Skin epidermis (tissue), 12 donors: ENCODE measurements around the gene ELANE.
"Not testable (repeated sequence)": the region's sequence is repeated elsewhere in the genome, so short reads cannot be mapped to it uniquely, and the experiment has no call there.

Experiments
- H3K27ac ChIP-seq, 21 experiments: fragments of 200-600 bp; sonication (generic) in 11 of 21; one replicate each; pipeline ENCODE4 v1.5.0; 2020; ENCODE audit warnings: mild to moderate bottlenecking in 3 of 21, inconsistent platforms in 2 of 21, moderate library complexity in 2 of 21
- H3K4me3 ChIP-seq, 7 experiments: fragments of 200-600 bp; sonication (generic) in 2 of 7; one replicate each; pipeline ENCODE4 v1.5.0; 2020; ENCODE audit warnings: inconsistent platforms in 2 of 7, mild to moderate bottlenecking in 2 of 7, moderate library complexity in 1 of 7

ELANE gene

DNA sequence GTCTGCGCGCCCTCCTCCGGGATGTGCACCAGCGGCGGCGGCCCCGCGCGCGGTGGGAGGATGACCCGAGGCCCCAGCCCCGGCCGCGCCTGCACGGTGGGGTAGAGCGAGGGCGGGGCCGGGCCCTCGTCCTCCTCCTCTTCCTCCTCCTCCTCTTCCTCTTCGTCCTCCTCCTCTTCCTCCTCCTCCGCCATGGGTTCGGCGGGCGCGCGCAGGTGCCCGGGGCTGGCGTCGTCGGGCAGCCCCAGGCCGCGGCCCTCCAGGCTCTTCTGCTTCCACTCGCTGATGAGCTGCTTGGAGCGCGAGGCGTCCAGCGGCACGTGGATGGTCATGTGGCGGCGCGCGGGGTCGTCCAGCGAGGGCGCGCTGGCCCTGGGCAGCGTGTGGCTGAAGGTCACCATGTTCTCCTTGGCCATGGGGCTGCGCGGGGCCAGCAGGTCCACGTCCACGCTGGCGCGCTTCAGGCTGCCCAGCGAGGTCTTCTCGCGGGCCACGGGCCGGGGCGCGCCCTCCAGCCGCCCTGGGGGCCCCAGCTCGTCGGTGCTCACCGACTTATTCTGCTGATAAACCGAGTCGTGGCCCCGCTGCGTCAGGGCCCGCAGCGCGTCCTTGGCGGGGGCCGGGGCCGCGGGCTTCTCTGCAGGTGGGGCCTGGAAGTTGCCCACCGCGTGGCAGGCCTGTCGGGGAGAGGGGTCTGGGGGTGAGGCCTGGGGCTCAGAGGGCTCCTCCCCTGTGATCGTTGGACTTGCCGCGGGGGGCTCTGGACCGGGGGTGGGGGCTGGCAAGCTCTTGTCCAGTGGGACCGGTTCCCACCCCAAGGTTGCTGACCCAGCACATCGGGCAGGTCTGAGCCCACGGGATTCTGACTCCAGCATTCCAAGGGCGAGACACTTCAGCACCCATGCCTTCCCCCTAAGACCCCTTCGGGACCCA, 38.6 kb upstream of the ELANE start:
- no peak overlapping the region for H3K4me3 ChIP-seq
- no peak overlapping the region for H3K27ac ChIP-seq

DNA sequence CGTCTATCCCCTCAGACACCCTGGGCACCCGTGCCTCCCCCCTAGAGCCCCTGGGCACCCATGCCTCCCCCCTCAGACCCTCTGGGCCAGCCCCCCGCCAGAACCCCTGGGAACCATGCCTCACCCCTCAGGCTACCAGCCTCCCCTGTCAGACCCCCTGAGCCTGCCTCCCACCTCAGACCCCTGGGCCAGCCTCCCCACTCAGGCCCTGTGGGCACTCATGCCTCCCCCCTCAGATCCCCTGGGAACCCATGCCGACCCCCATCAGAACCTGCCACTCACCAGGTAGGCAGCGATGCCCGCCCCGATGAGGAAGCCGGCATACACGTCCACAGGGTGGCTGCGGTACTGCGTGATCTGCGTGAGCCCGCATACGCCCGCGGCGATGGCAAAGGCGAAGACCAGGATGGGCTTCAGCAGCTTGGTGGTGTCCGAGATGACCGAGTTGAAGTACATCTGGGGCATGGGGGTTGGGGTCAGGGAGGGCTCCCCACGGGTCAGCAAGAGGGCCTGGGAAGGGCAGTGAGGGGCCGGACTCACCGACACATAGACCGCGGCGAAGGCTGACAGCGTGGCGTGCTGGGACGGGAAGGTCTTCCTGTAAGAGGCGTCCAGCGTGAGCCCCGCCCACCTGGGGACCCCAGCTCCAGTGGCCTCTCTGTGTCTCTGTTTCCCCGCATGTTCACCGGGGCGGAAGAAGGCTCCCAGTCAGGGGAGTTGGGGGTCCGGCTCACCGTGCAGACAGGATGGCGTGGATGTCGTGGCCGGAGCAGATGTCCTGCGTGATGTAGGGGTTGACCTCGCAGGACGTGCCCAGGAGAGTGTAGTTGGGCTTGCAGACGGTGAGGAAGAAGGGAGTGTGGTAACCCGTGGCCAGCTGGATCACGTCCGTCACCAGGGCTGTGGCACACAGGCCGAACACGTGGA, 37.7 kb upstream of the ELANE start:
- H3K27ac ChIP-seq: no peak overlapping the region

DNA sequence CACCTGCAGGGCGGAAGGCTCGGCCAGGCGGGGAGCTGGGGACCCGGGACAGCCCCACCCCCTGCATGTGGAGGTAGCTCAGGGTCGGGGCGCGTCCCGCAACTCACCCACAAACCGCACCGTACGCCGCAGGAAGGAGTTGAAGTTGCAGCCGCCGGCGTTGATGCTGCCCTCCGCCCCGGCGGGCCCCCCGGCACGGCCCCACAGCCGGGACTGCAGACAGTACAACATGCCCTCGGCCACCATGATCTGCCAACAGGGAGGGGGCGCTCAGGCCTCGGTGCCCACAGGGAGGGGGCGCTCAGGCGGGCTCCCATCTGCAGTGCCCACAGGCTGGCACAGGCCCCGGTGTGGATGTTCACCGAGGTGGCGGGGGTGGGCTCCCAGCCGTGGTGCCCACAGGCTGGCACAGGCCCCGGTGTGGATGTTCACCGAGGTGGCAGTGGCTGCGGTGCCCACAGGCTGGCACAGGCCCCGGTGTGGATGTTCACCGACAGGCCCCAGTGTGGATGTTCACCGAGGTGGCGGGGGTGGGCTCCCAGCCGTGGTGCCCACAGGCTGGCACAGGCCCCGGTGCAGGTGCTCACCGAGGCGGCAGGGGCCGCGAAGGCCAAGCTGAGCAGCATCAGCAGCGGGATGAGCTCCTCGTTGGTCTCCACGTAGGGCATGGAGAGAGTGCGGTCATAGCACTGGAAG, 36.9 kb upstream of the ELANE start:
- Histone ChIP-seq H3K27ac (no peak overlapping the region), H3K4me3 (no peak overlapping the region)

More for the DNA sequence above, 37.7 kb upstream of the ELANE start:
- no peak overlapping the region for H3K4me3 ChIP-seq

DNA sequence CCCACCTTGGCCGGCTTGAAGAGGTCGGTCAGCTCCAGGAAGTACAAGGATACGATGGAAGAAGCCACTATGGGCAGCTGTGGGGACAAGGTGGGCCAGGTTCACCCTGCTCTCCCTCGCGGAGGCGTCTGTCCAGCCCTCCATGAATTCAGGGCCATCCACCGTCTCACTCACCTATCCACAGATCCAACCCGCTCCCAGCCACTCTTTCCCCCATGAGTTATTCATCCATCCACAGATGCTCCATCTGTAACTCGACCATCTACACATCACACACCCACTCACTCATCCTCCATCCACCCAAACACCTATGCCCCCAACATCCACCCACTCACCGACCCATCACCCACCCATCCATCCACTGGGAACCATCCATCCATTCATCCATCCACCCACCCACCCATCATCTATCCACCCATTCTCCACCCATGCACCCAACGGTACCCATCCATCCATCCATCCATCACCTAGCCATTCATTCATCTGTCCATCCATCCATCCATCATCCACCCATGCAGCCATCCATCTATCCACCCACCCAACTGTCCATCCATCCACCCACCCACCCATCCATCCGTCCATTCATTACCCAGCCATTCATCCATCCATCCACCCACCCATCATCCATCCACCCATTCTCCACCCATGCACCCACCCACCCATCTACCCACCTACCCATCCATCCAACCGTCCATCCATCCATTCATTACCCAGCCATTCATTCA, 36.2 kb upstream of the ELANE start:
- Histone ChIP-seq H3K27ac (no peak overlapping the region), H3K4me3 (no peak overlapping the region)

DNA sequence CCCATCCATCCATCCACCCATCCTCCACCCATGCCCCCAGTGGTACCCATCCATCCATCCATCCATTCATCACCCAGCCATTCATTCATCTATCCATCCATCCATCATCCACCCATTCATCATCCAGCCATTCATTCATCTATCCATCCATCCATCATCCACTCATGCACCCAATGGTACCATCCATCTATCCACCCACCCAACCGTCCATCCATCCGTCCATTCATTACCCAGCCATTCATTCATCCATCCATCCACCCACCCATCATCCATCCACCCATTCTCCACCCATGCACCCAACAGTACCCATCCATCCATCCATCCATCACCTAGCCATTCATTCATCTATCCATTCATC, 35.6 kb upstream of the ELANE start:
- no peak overlapping the region for H3K27ac ChIP-seq
- H3K4me3 ChIP-seq: no peak overlapping the region

- not testable (repeated sequence) for H3K4me3 ChIP-seq, H3K27ac ChIP-seq
These were observed 31.9 kb upstream of the ELANE start for GRCh38 chr19:820212-820611.

- Histone ChIP-seq H3K27ac (no peak overlapping the region), H3K4me3 (peak overlapping the region in 6 of 7 experiments; percentile 2 to 33 (median 12))
These were observed 30.8 kb upstream of the ELANE start for GRCh38 chr19:821231-821824.

DNA sequence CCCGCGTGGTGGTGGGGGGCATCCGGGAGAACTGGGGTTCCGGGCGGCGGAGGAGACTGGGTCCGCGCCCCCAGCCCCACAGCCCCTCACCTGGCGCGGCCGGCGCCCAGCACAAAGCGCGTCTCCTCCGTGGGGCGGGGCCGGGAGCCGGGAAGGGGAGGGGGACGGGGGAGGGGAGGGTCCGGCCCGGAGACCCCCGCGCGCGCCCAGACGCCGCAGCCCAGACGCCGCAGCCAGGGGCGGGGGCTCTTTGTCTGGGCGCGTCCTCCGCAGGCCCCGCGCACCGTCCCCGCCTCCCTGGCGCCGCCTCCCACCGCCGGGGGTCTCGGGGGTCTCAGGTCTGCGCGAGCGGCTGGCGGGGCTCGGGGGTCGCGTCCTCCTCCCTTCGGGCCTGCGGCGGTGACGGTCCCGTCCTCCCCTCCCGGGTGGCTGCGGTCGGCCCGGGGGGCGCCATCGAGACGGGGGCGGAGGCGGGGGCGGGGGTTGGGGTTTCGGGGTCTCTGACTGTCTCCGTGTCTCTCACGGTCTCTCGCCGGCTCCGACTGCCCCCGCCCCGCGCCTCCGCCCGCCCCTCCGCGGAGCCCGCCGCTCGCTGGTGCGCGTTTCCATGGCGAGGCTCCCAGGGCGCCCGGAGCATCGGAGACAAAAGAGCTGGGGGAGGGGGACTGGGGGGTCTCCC, 30.1 kb upstream of the ELANE start, which contains the start of gene PLPPR3:
PLPPR3 (minus strand) TSS at position 131 of the 679 bp plus-strand sequence. CDS start 396 bp downstream, outside the sequence.
- Histone ChIP-seq H3K4me3 (peak within 1 kb of the TSS in 6 of 7 experiments; percentile 2 to 33 (median 12)), H3K27ac (no peak within 1 kb of the TSS)

DNA sequence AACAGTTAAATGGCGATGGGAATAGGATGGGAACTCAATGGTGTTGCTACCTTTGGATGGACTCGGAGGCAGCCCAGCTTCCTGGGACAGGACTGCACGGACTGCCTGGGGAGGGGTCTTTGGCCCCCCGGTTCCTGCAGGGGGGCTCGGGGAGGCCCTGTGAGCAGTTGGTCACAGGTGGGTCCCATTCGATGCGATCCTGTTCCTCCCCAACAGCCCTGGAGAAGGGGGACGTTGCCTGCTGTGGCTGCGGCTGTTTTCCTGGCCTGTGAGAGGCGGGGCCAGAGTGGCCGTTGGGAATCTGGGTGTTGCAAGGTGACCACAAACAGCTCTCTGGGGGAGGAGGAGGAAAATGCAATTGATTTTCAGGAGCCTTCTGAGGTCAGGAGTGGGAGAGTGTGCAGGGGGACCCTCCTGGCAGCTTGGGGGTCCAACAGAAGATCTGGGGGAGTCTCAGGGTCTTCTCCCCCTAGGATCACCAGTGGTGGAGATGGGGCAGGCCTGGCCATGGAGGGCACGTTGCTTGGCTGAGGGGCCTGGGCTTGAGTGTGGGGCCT, 28.5 kb upstream of the ELANE start:
- H3K27ac ChIP-seq: no peak overlapping the region

GRCh38 chr19:824885-825284, 27.2 kb upstream of the ELANE start:
- Histone ChIP-seq H3K27ac (no peak overlapping the region), H3K4me3 (no peak overlapping the region)

More for the DNA sequence above, 28.5 kb upstream of the ELANE start:
- H3K4me3 ChIP-seq: no peak overlapping the region

- H3K27ac ChIP-seq: no peak overlapping the region
- H3K4me3 ChIP-seq: no peak overlapping the region
These were observed 26.0 kb upstream of the ELANE start for GRCh38 chr19:825897-826644.

DNA sequence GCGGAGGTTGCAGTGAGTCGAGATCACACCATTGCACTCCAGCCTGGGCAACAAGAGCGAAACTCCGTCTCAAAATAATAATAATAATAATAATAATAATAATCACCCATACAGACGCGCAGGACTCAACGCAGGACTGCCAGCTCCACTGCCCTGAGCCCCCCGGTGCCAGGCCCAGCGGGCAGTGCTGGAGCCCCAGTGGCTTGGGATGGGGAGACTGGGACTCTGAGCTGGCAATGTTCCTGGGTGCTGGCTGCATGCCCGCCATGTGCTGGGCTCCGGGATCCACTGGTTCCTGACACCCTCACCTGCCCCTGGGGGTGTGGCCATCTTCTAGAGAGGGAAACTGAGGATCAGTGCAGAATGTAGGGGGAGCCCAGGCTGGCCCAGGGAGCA, 24.8 kb upstream of the ELANE start:
- no peak overlapping the region for H3K27ac ChIP-seq
- H3K4me3 ChIP-seq: no peak overlapping the region

DNA sequence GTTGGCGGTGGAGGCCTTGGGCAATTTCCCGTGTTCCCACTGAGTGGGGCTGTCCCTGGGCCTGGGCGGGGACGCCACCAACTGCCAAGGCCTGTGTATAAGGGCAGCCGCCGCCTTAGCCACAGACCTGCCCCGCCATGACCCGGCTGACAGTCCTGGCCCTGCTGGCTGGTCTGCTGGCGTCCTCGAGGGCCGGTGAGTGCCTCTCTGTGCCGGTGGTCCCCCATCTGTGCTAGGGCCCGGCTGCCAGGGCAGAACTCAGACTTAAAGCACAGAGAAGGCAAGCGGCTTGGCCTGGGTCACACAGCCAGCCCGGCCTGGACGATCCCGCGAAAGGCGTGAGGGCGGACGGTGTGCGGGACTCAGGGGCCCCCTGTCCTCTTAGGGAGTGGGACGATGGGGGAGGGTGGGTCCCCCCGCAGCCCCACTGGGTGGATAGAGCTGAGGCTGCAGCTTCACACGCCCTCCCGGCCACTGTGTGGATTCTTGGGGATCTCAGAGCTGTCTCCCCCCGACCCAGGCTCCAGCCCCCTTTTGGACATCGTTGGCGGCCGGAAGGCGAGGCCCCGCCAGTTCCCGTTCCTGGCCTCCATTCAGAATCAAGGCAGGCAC, 24.3 kb upstream of the ELANE start, which contains the start of gene AZU1:
AZU1 (plus strand) TSS at position 128 of the 612 bp plus-strand sequence; CDS start at position 138, 10 bp downstream.
- Histone ChIP-seq H3K27ac (no peak within 1 kb of the TSS), H3K4me3 (no peak within 1 kb of the TSS)

DNA sequence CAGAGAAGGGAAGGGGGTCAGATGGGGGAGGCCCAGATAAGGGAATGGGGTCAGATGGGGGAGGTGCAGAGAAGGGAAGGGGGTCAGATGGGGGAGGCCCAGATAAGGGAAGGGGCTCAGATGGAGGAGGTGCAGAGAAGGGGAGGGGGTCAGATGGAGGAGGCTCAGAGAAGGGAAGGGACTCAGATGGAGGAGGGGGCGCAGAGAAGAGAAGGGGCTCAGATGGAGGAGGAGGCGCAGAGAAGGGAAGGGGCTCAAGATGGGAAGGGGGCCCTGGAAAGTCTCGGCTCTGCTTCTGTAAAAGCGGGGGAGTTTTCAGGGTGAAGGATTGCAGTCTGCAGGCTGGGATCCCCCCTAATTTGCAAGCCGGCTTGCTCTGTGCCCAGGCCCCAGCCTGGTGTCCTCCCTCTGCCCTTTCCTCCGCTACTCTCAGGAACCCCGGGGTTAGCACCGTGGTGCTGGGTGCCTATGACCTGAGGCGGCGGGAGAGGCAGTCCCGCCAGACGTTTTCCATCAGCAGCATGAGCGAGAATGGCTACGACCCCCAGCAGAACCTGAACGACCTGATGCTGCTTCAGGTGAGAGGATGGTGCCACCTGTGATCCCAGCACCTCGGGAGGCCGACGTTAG, 22.9 kb upstream of the ELANE start:
- no peak overlapping the region for H3K27ac ChIP-seq

DNA sequence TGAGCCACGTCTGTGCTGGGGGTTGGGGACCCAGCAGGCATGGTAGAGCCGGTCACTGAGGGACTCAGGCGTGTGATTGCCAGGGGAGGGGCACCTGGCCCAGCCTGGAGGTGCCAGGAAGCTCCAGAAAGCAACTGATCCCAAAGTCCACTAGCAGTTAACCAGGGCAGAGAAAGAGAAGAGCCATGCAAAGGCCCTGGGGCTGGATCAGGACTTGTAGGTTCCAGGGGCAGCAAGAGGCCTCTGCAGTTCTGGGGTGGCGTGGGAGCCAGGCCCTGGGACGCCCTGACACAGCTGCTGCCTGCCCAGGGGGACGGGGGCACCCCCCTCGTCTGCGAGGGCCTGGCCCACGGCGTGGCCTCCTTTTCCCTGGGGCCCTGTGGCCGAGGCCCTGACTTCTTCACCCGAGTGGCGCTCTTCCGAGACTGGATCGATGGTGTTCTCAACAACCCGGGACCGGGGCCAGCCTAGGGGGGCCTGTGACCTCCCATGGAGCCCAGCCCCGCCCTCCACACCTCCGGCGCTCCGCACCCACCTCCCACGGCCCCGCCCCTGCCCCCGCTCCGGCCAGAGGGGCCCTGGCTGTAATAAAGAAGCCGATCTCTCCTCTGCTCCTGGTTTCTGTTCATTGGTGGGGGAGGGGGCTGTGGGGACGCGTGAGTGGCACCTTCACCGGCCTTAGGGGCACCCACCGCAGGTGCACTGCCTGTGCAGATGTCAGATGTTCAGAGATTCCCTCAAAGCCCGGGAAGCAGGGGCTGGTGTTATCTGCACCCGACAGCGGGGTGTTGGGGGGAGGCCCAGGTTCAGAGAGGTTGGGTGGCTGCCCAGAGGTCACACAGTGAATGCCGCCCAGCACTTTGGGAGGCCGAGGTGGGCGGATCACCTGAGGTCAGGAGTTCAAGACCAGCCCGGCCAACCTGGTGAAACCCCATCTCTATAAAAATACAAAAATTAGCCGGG, 20.4 kb upstream of the ELANE start:
- Histone ChIP-seq H3K27ac (no peak overlapping the region), H3K4me3 (no peak overlapping the region)

More for the DNA sequence above, 22.9 kb upstream of the ELANE start:
- H3K4me3 ChIP-seq: no peak overlapping the region
